GM12878 (cell line): Measurements from ENCODE around the gene UROC1. TPM values are rescaled to one million over a fixed set of nuclear protein-coding genes. Genes with fewer than 3 reads are reported as not detected.

ENCODE experiments used
- ATAC-seq: fragments of 200-7000 bp; cut with Tn5 transposase; 3 replicates; pipeline ENCODE4 v1.9.1; 2020; ENCODE audit warnings: mild to moderate bottlenecking, moderate library complexity
- BruUV-seq: library from RNA; stranded (reverse); fragments of 400-500 nt; replicated peaks from 2 replicates; lab custom pipeline; 2021; lab: Mats Ljungman, UMichigan
- CTCF ChIA-PET: fragments of 300-600 bp; sonication (Branson Sonifier 250); formaldehyde crosslinking; extraction: SDS; loops from one replicate; lab custom pipeline; 2021; ENCODE audit warnings: inconsistent platforms; lab: Yijun Ruan, JAX
- POLR2A ChIA-PET: fragments of 350-600 bp; formaldehyde crosslinking; extraction: SDS; loops from one replicate; lab custom pipeline; 2021; ENCODE audit warnings: inconsistent platforms; lab: Charles Lee
- RAD21 ChIA-PET: fragments of 300-600 bp; sonication (Branson Sonifier 250); formaldehyde crosslinking; loops from one replicate; lab custom pipeline; 2023; ENCODE audit warnings: antibody characterized with exemption; ENCODE audit not compliant: unreplicated experiment; lab: Charles Lee
- SMC1A ChIA-PET: fragments of 300-600 bp; sonication (Branson Sonifier 250); formaldehyde crosslinking; loops from one replicate; lab custom pipeline; 2023; ENCODE audit not compliant: unreplicated experiment, uncharacterized antibody; lab: Charles Lee
- DNase-seq: peaks from one replicate; pipeline ENCODE4 v3.0.0-alpha.2; 2011; ENCODE audit warnings: low read depth, low spot score
- FAIRE-seq: peaks from 3 replicates; lab custom pipeline; 2011; peaks lifted over from hg19 to GRCh38; lab: Jason Lieb, UNC
- H2AFZ ChIP-seq: 2 replicates; pipeline ENCODE4 v1.6.0; 2011; ENCODE audit warnings: low read depth, low read length, control low read depth; ENCODE audit not compliant: control insufficient read depth
- H3K27ac ChIP-seq: 2 replicates; pipeline ENCODE4 v1.5.1; 2011; ENCODE audit warnings: control low read depth; ENCODE audit not compliant: control insufficient read depth, insufficient read depth
- H3K27me3 ChIP-seq, 2 experiments: replicated peaks in 1 of 2; 2 replicates each; pipeline versions ENCODE4 v1.6.0 to v1.6.1; 2011; ENCODE audit warnings: low read length in 1 of 2; ENCODE audit not compliant: control insufficient read depth in 2 of 2, insufficient read depth in 2 of 2
- H3K36me3 ChIP-seq, 2 experiments: 2 replicates each; pipeline ENCODE4 v1.5.1; 2011; ENCODE audit warnings: low read length in 1 of 2; ENCODE audit not compliant: control insufficient read depth in 2 of 2, insufficient read depth in 2 of 2
- H3K4me1 ChIP-seq: 2 replicates; pipeline ENCODE4 v1.6.1; 2011; ENCODE audit warnings: mild to moderate bottlenecking, low read length, moderate library complexity, mixed read lengths; ENCODE audit not compliant: control insufficient read depth, insufficient read depth
- H3K4me2 ChIP-seq: 2 replicates; pipeline ENCODE4 v1.6.0; 2011; ENCODE audit warnings: control low read depth; ENCODE audit not compliant: control insufficient read depth, insufficient read depth
- H3K4me3 ChIP-seq: fragments of 200-600 bp; sonication (generic); 2 replicates; pipeline ENCODE4 v1.5.1; 2016
- H3K79me2 ChIP-seq: 2 replicates; pipeline ENCODE4 v1.6.0; 2011; ENCODE audit warnings: low read length; ENCODE audit not compliant: control insufficient read depth, insufficient read depth
- H3K9ac ChIP-seq: 2 replicates; pipeline ENCODE4 v1.8.0; 2011; ENCODE audit warnings: low read length, control low read depth, mixed read lengths; ENCODE audit not compliant: control insufficient read depth, insufficient read depth
- H3K9me3 ChIP-seq: replicated peaks from 3 replicates; pipeline ENCODE4 v1.5.1; 2011; ENCODE audit warnings: mild to moderate bottlenecking, low read length; ENCODE audit not compliant: control insufficient read depth, insufficient read depth
- H4K20me1 ChIP-seq: 2 replicates; pipeline ENCODE4 v1.6.0; 2011; ENCODE audit not compliant: control insufficient read depth, insufficient read depth
- BCL3 ChIP-seq: IDR thresholded peaks from 2 replicates; pipeline ENCODE4 v1.6.1; 2011; ENCODE audit warnings: borderline replicate concordance, low read depth, mild to moderate bottlenecking, moderate library complexity, low read length; ENCODE audit not compliant: insufficient read depth, poor library complexity, severe bottlenecking
- CEBPB ChIP-seq, 2 experiments: fragments of 150-350 bp in 1 of 2; IDR thresholded peaks; 2 replicates each; pipeline ENCODE4 v1.6.1; 2012 to 2014; ENCODE audit warnings: low read depth in 2 of 2, low read length in 2 of 2, borderline replicate concordance in 1 of 2, inconsistent platforms in 1 of 2
- CHD4 ChIP-seq: fragments of 200-600 bp; sonication (generic); IDR thresholded peaks from 2 replicates; pipeline ENCODE4 v1.6.1; 2016; ENCODE audit warnings: mild to moderate bottlenecking
- CTCF ChIP-seq, 3 experiments: IDR thresholded peaks in 2 of 3; conservative IDR thresholded peaks in 1 of 3; 2 replicates each; pipeline ENCODE4 v1.5.1; 2011; ENCODE audit warnings: low read depth in 3 of 3, low read length in 3 of 3, mild to moderate bottlenecking in 3 of 3, control low read depth in 2 of 3, moderate library complexity in 2 of 3, inconsistent platforms in 1 of 3, mixed read lengths in 1 of 3; ENCODE audit not compliant: control insufficient read depth in 2 of 3, insufficient read depth in 1 of 3; ENCODE audit errors: extremely low read depth in 1 of 3
- GABPA ChIP-seq: IDR thresholded peaks from 2 replicates; pipeline ENCODE4 v1.6.1; 2014; ENCODE audit warnings: antibody characterized with exemption, low read depth, mild to moderate bottlenecking, inconsistent platforms
- MEF2A ChIP-seq: IDR thresholded peaks from 2 replicates; pipeline ENCODE4 v1.6.1; 2011; ENCODE audit warnings: low read depth, mild to moderate bottlenecking, low read length, moderate library complexity; ENCODE audit not compliant: insufficient read depth
- MLLT1 ChIP-seq: fragments of 450-650 bp; IDR thresholded peaks from 2 replicates; pipeline ENCODE4 v1.6.1; 2016; ENCODE audit warnings: mild to moderate bottlenecking
- MTA3 ChIP-seq: IDR thresholded peaks from 2 replicates; pipeline ENCODE4 v1.6.1; 2012; ENCODE audit warnings: low read length, inconsistent platforms, borderline replicate concordance
- MXI1 ChIP-seq: fragments of 150-350 bp; IDR thresholded peaks from 2 replicates; pipeline ENCODE4 v1.6.1; 2011; ENCODE audit warnings: low read depth, mild to moderate bottlenecking, inconsistent platforms, low read length, improper control_type of control experiment
- MYB ChIP-seq: fragments of 150-350 bp; IDR thresholded peaks from 2 replicates; pipeline ENCODE4 v1.6.1; 2014; ENCODE audit warnings: mild to moderate bottlenecking, low read depth, low read length, borderline replicate concordance
- RAD51 ChIP-seq: fragments of 450-650 bp; IDR thresholded peaks from 2 replicates; pipeline ENCODE4 v1.6.1; 2016; ENCODE audit warnings: moderate library complexity, mild to moderate bottlenecking, inconsistent platforms
- SUZ12 ChIP-seq: fragments of 200-600 bp; sonication (generic); IDR thresholded peaks from one replicate; pipeline ENCODE4 v1.6.1; 2018; ENCODE audit warnings: antibody characterized with exemption, mild to moderate bottlenecking; ENCODE audit not compliant: unreplicated experiment
- TBL1XR1 ChIP-seq: IDR thresholded peaks from 2 replicates; pipeline ENCODE4 v1.6.1; 2012; ENCODE audit warnings: low read depth, low read length, improper control_type of control experiment
- ZNF384 ChIP-seq: IDR thresholded peaks from 2 replicates; pipeline ENCODE4 v1.6.1; 2012; ENCODE audit warnings: low read depth, mild to moderate bottlenecking, low read length, improper control_type of control experiment, borderline replicate concordance
- ZSCAN29 ChIP-seq: fragments of 450-650 bp; IDR thresholded peaks from 2 replicates; pipeline ENCODE4 v1.6.1; 2017; ENCODE audit warnings: mild to moderate bottlenecking, moderate library complexity
- WGBS: methylation state at CpG from one replicate; pipeline ENCODE4 v1.1.6; 2016; ENCODE audit warnings: low lambda C conversion rate; ENCODE audit not compliant: insufficient replicate concordance, insufficient coverage; ENCODE audit errors: missing lambda C conversion rate; 5-methylcytosine and 5-hydroxymethylcytosine counted together
- in situ Hi-C: fragments of 300-500 bp; cut with MboI; formaldehyde crosslinking; loops from 9 replicates; pipeline ENCODE4 v1.14.3; 2018; ENCODE audit warnings: mixed read lengths
- intact Hi-C: fragments of 100-400 bp; cut with micrococcal nuclease; formaldehyde crosslinking; loops from one replicate; pipeline ENCODE4 v1.14.2; 2022; ENCODE audit not compliant: unreplicated experiment
- polyA plus RNA-seq, 11 experiments: library from polyadenylated mRNA; depleted of rRNA in 4 of 11; unstranded in 6 of 11; stranded (reverse) in 5 of 11; fragments of >200 nt; fragmentation: Nextera tagmentation in 4 of 11; fragmentation: Illumina TruSeq in 1 of 11; extraction: Ambion mirVana in 4 of 11; extraction: Trizol in 1 of 11; gene quantifications; 1 replicate in 1 of 11; 2 replicates in 10 of 11; pipeline versions ENCODE4 v1.2.1 to v1.2.3, GENCODE V29; 2011 to 2016; ENCODE audit warnings: inconsistent platforms in 2 of 11, missing spikeins in 2 of 11, low read depth in 1 of 11
- total RNA-seq, 4 experiments: library from RNA; depleted of rRNA in 3 of 4; stranded (reverse); fragments of >200 nt in 3 of 4; fragmentation: Illumina TruSeq in 1 of 4; extraction: Trizol in 1 of 4; gene quantifications; 2 replicates each; pipeline versions ENCODE4 v1.2.1 to v1.2.3, GENCODE V29; 2013 to 2021

Gene UROC1
- total and polyA plus RNA-seq, 10 of the 15 experiments (the other 5 are each of a cell fraction or from before 2014, with no cell fraction given) = 0.04 TPM; not detected in 9

GRCh38 chr3:126551121-126551838 is 33.7 kb upstream of the UROC1 start:
- FAIRE-seq = no peak
- Histone ChIP-seq H3K4me2 (no peak overlapping the region), H2AFZ (no peak overlapping the region), H3K9ac (no peak overlapping the region), H3K27ac (no peak overlapping the region), H3K4me3 (no peak overlapping the region), H4K20me1 (no peaks in the 10 kb centered on the region), H3K36me3 (no peaks in the 10 kb centered on the region), H3K4me1 (no peaks in the 10 kb centered on the region), H3K79me2 (no peaks in the 10 kb centered on the region), H3K9me3 (no peaks in the 10 kb centered on the region), H3K27me3 (peaks cover 3 to 8% of the 10 kb centered on the region in 2 experiments; a peak in 3 of 4 replicates)
- intact Hi-C loops (no loop called here), in situ Hi-C loops (no loop called here)
- POLR2A ChIA-PET = no interaction called here
- SMC1A ChIA-PET = interaction anchor here (0.9 kb wide), 1 partner anchor 188 kb away, joined by 4 read pairs; no protein-coding TSS in a partner anchor
- no peak for ATAC-seq
- 33% methylated on average over 11 of the region's 13 CpGs for WGBS
- no TSS peak for BruUV-seq
- RAD21 ChIA-PET = no interaction called here
- CTCF ChIA-PET = no interaction called here
- TF ChIP-seq BCL3 (no peak), ZNF384 (no peak), CEBPB (IDR thresholded peaks at IDR 0.05; ENCODE audit: borderline replicate concordance in 1 of 2, low read depth in 2 of 2, low read length in 2 of 2) (no peak), TBL1XR1 (no peak), CTCF (IDR thresholded peaks at IDR 0.05 in 2 of 3, conservative IDR thresholded peaks at IDR 0.05 in 1 of 3; ENCODE audit: control insufficient read depth in 2 of 3, extremely low read depth in 1 of 3, insufficient read depth in 1 of 3, low read depth in 3 of 3, low read length in 3 of 3) (no peak), ZSCAN29 (no peak), MXI1 (no peak), RAD51 (no peak), MLLT1 (no peak), MTA3 (no peak), GABPA (no peak), MEF2A (no peak), SUZ12 (no peak), MYB (no peak), CHD4 (no peak)
- no peak for DNase-seq
